B cell (primary cell): Measurements from ENCODE around the gene MGMT. TPM values are rescaled to one million over a fixed set of nuclear protein-coding genes. Genes with fewer than 3 reads are reported as not detected.

Experiments
- ATAC-seq: fragments of 200-7000 bp; cut with Tn5 transposase; one replicate; pipeline ENCODE4 v1.10.0; 2021; ENCODE audit warnings: low read depth, mild to moderate bottlenecking, moderate number of reproducible peaks, moderate library complexity
- CTCF ChIA-PET: fragments of 350-600 bp; sonication (Branson Sonifier 250); formaldehyde crosslinking; loops from one replicate; lab custom pipeline; 2021; ENCODE audit warnings: antibody characterized with exemption, inconsistent platforms; lab: Charles Lee
- POLR2A ChIA-PET: fragments of 350-600 bp; sonication (Branson Sonifier 250); formaldehyde crosslinking; loops from one replicate; lab custom pipeline; 2021; ENCODE audit warnings: antibody characterized with exemption; lab: Charles Lee
- DNase-seq: peaks from one replicate; pipeline ENCODE4 v3.0.0; 2013
- H2AFZ ChIP-seq: 2 replicates; pipeline ENCODE4 v1.6.1; 2012; ENCODE audit warnings: mild to moderate bottlenecking, low read depth, low read length; ENCODE audit not compliant: insufficient read depth, poor library complexity, severe bottlenecking
- H3K27ac ChIP-seq, 2 donors: 1 replicate in 1 of 2; 2 replicates in 1 of 2; pipeline ENCODE4 v1.5.1; 2012 to 2013; ENCODE audit warnings: low read length in 2 of 2, mild to moderate bottlenecking in 2 of 2, moderate library complexity in 1 of 2
- H3K27me3 ChIP-seq, 4 experiments: fragments of 200-600 bp in 1 of 4; sonication (generic) in 1 of 4; replicated peaks in 1 of 4; 1 replicate in 2 of 4; 2 replicates in 2 of 4; pipeline versions ENCODE4 v1.6.1 to v1.7.0; 2013 to 2016; ENCODE audit warnings: low read length in 3 of 4, mild to moderate bottlenecking in 2 of 4, mixed read lengths in 1 of 4, moderate library complexity in 1 of 4; ENCODE audit not compliant: insufficient read depth in 4 of 4, control insufficient read depth in 3 of 4; ENCODE audit errors: control extremely low read depth in 1 of 4
- H3K36me3 ChIP-seq, 2 experiments: replicated peaks in 1 of 2; 1 replicate in 1 of 2; 2 replicates in 1 of 2; pipeline versions ENCODE4 v1.6.1 to v1.7.1; 2013; ENCODE audit warnings: low read length in 1 of 2; ENCODE audit not compliant: insufficient read depth in 2 of 2, control insufficient read depth in 1 of 2; ENCODE audit errors: control extremely low read depth in 1 of 2, extremely low read depth in 1 of 2
- H3K4me1 ChIP-seq, 2 donors: fragments of 200-600 bp in 1 of 2; sonication (generic) in 1 of 2; 1 replicate in 1 of 2; 2 replicates in 1 of 2; pipeline versions ENCODE4 v1.5.1 to v1.6.1; 2013 to 2017; ENCODE audit warnings: low read length in 2 of 2; ENCODE audit not compliant: control insufficient read depth in 2 of 2, insufficient read depth in 2 of 2
- H3K4me2 ChIP-seq: replicated peaks from 2 replicates; pipeline ENCODE3; 2012; ENCODE audit warnings: mild to moderate bottlenecking, low read depth, low read length; ENCODE audit not compliant: poor library complexity, severe bottlenecking
- H3K4me3 ChIP-seq, 5 experiments: fragments of 200-600 bp in 1 of 5; sonication (generic) in 1 of 5; 1 replicate in 3 of 5; 2 replicates in 2 of 5; pipeline versions ENCODE4 v1.5.1 to v1.7.0; 2011 to 2016; ENCODE audit warnings: low read length in 4 of 5, mild to moderate bottlenecking in 4 of 5, low read depth in 2 of 5, control low read depth in 1 of 5, moderate library complexity in 1 of 5; ENCODE audit not compliant: insufficient read depth in 1 of 5; ENCODE audit errors: control extremely low read depth in 1 of 5, extremely low read depth in 1 of 5
- H3K79me2 ChIP-seq: fragments of 200-600 bp; sonication (generic); one replicate; pipeline ENCODE4 v1.6.0; 2016; ENCODE audit warnings: low read length; ENCODE audit not compliant: control insufficient read depth, insufficient read depth
- H3K9ac ChIP-seq: fragments of 200-600 bp; sonication (generic); 2 replicates; pipeline ENCODE4 v1.6.1; 2017; ENCODE audit warnings: mild to moderate bottlenecking, low read length, moderate library complexity
- H3K9me3 ChIP-seq, 3 donors: one replicate each; pipeline versions ENCODE4 v1.6.1 to v1.7.1; 2013; ENCODE audit warnings: low read length in 2 of 3; ENCODE audit not compliant: control insufficient read depth in 2 of 3, insufficient read depth in 1 of 3; ENCODE audit errors: control extremely low read depth in 1 of 3
- H4K20me1 ChIP-seq: 2 replicates; pipeline ENCODE4 v1.6.0; 2012; ENCODE audit warnings: mild to moderate bottlenecking, low read length; ENCODE audit not compliant: insufficient read depth, control insufficient read depth, poor library complexity, severe bottlenecking
- H3K27ac Mint-ChIP-seq: one replicate; pipeline ENCODE4 v1.8.0; 2021; ENCODE audit warnings: mixed read lengths
- H3K27me3 Mint-ChIP-seq: one replicate; pipeline ENCODE4 v1.8.0; 2021; ENCODE audit warnings: mixed read lengths
- H3K4me1 Mint-ChIP-seq: one replicate; pipeline ENCODE4 v1.8.0; 2021; ENCODE audit warnings: mixed read lengths
- H3K4me3 Mint-ChIP-seq: one replicate; pipeline ENCODE4 v1.8.0; 2021; ENCODE audit warnings: mixed read lengths
- H3K9me3 Mint-ChIP-seq: one replicate; pipeline ENCODE4 v1.8.0; 2022; ENCODE audit warnings: mixed read lengths; ENCODE audit not compliant: insufficient read depth
- CTCF ChIP-seq: fragments of 200-600 bp; IDR thresholded peaks from one replicate; pipeline ENCODE4 v1.8.0; 2022; ENCODE audit warnings: antibody characterized with exemption, mild to moderate bottlenecking
- EZH2 ChIP-seq: IDR thresholded peaks from 2 replicates; pipeline ENCODE4 v1.6.1; 2012; ENCODE audit warnings: borderline replicate concordance, low read depth, mild to moderate bottlenecking, moderate library complexity, low read length; ENCODE audit not compliant: insufficient read depth, poor library complexity, severe bottlenecking
- WGBS: methylation state at CpG from one replicate; pipeline ENCODE4 v1.1.5; 2013; ENCODE audit warnings: missing lambda C conversion rate; ENCODE audit not compliant: insufficient coverage; 5-methylcytosine and 5-hydroxymethylcytosine counted together
- intact Hi-C: fragments of 100-400 bp; cut with micrococcal nuclease; formaldehyde crosslinking; loops from one replicate; pipeline ENCODE4 v1.10.0; 2022
- polyA plus RNA-seq: library from polyadenylated mRNA; depleted of rRNA; stranded (reverse); fragments of >200 nt; gene quantifications from 2 replicates; pipeline ENCODE4 v1.2.3, GENCODE V29; 2012
- total RNA-seq, 2 donors: library from RNA; stranded (reverse); fragments of 120-200 nt in 1 of 2; gene quantifications; 1 replicate in 1 of 2; 2 replicates in 1 of 2; pipeline versions ENCODE4 v1.2.3 to v1.2.4, GENCODE V29; 2013 to 2022

Gene MGMT
- total and polyA plus RNA-seq, 2 donors (not counting 1 experiment from before 2014, with no cell fraction given), result 16.6 to 87.7 TPM

GRCh38 chr10:129518793-129519192 lies 51.8 kb downstream of the MGMT start:
- H3K9me3 ChIP-seq, result peaks cover 0 to 13% (median 2%) of the 10 kb centered on the region in 3 donors

More at GRCh38 chr10:129518793-129519192, 51.8 kb downstream of the MGMT start:
- Histone ChIP-seq H2AFZ (no peak overlapping the region), H3K4me2 (no peak overlapping the region), H3K79me2 (peaks cover 37% of the 10 kb centered on the region), H3K27me3 (no peaks in the 10 kb centered on the region), H4K20me1 (peaks cover 13% of the 10 kb centered on the region), H3K4me1 (peaks cover 3% of the 10 kb centered on the region in 2 donors), H3K9ac (no peak overlapping the region), H3K4me3 (no peak overlapping the region), H3K36me3 (no peaks in the 10 kb centered on the region), H3K27ac (no peak overlapping the region)
- WGBS, result no CpG with 5 or more reads among the region's 6 CpGs
- Mint-ChIP-seq H3K4me1 (peaks cover 19% of the 10 kb centered on the region), H3K27me3 (no peaks in the 10 kb centered on the region), H3K4me3 (no peak overlapping the region), H3K9me3 (no peaks in the 10 kb centered on the region), H3K27ac (no peak overlapping the region)
- DNase-seq (no peak), ATAC-seq (no peak)
- CTCF ChIA-PET, result no interaction called here
- POLR2A ChIA-PET, result no interaction called here
- no peak for TF ChIP-seq EZH2
- TF ChIP-seq CTCF, result no peak
- intact Hi-C loops, result no loop called here
